Measurements from ENCODE around the gene TOP3A. TPM values are rescaled to one million over a fixed set of nuclear protein-coding genes. Genes with fewer than 3 reads are reported as not detected.

The TOP3A gene
- total RNA-seq, 1 experiment from 2014 or later = 48.8 TPM

GRCh38 chr17:18250259-18250658 lies 64.5 kb downstream of the TOP3A start (continued):
- TF ChIP-seq EZH2 (IDR thresholded peaks at IDR 0.05) (no peak), TCF7L2 (IDR thresholded peaks at IDR 0.05; ENCODE audit: borderline replicate concordance, extremely low read depth, insufficient read depth, insufficient read length) (no peak), ATF3 (IDR thresholded peaks at IDR 0.05) (no peak), ELF1 (IDR thresholded peaks at IDR 0.05; ENCODE audit: borderline replicate concordance, low read depth) (no peak), SIN3A (IDR thresholded peaks at IDR 0.05; ENCODE audit: low read depth) (no peak), CEBPB (IDR thresholded peaks at IDR 0.05; ENCODE audit: low read depth) (no peak), ZNF274 (IDR thresholded peaks at IDR 0.05; ENCODE audit: low read depth, low read length) (no peak), POLR2AphosphoS5 (IDR thresholded peaks at IDR 0.05; ENCODE audit: low read depth, low read length) (no peak), MAX (IDR thresholded peaks at IDR 0.05) (no peak), SRF (IDR thresholded peaks at IDR 0.05; ENCODE audit: low read depth) (no peak), POLR2A (IDR thresholded peaks at IDR 0.05; ENCODE audit: borderline replicate concordance, extremely low read depth, insufficient read depth, insufficient read length) (no peak), RAD21 (IDR thresholded peaks at IDR 0.05; ENCODE audit: low read depth) (no peak), EGR1 (IDR thresholded peaks at IDR 0.05; ENCODE audit: low read depth) (no peak), JUND (IDR thresholded peaks at IDR 0.05) (no peak), SP1 (IDR thresholded peaks at IDR 0.05; ENCODE audit: low read depth) (no peak)

GRCh38 chr17:18248811-18249210 lies 66.0 kb downstream of the TOP3A start:
- intact Hi-C loops (cut with micrococcal nuclease) = loop anchor here (1.0 kb wide), 1 partner anchor 72 kb away; no protein-coding TSS in a partner anchor
- no peak overlapping the region for H3K9ac ChIP-seq (ENCODE audit: low read length)
- H3K4me2 ChIP-seq (ENCODE audit: low read length) = no peak overlapping the region
- no TSS peak for BruUV-seq (replicated peaks)
- no peaks in the 10 kb centered on the region for H3K79me2 ChIP-seq (ENCODE audit: insufficient read depth, low read length)
- no peaks in the 10 kb centered on the region for H3K9me2 ChIP-seq (ENCODE audit: insufficient read depth)
- ChIA-PET RAD21 (ENCODE audit: low non-redundant PET in 1 of 2, low total read pairs in 2 of 2, uncharacterized antibody in 2 of 2, unreplicated experiment in 2 of 2) (no interaction called here), POLR2A (no interaction called here), CTCF (interaction anchor here (0.5 to 1.3 kb wide), 3 partner anchors 72 to 119 kb away, joined by 3 to 5 read pairs (median 3); no protein-coding TSS in a partner anchor)
- H4K20me1 ChIP-seq (ENCODE audit: insufficient read depth) = peaks cover 6% of the 10 kb centered on the region; the same call in 1 of the 2 replicates
- H3K4me3 ChIP-seq (replicated peaks in 1 of 2; ENCODE audit: low read depth in 1 of 2, low read length in 2 of 2) = no peak overlapping the region
- no peak overlapping the region for H2AFZ ChIP-seq (ENCODE audit: low read depth, low read length, poor library complexity, severe bottlenecking)
- peaks cover 20 to 53% of the 10 kb centered on the region in 2 experiments for H3K36me3 ChIP-seq (ENCODE audit: control insufficient read depth in 1 of 2, insufficient read depth in 2 of 2, low read length in 2 of 2)
- H3K27ac ChIP-seq (ENCODE audit: low read depth, low read length) = peak overlapping the region; percentile 19; the same call in 1 of the 2 replicates
- H3K9me3 ChIP-seq (ENCODE audit: control insufficient read depth in 1 of 2, insufficient read depth in 1 of 2, low read depth in 1 of 2, low read length in 2 of 2) = no peaks in the 10 kb centered on the region
- no peaks in the 10 kb centered on the region for H3K27me3 ChIP-seq (ENCODE audit: insufficient read depth, low read length)
- DNase-seq (ENCODE audit: low read depth, low spot score) = no peak
- ATAC-seq = no peak
- H3K4me1 ChIP-seq (ENCODE audit: control insufficient read depth in 1 of 2, insufficient read depth in 2 of 2, low read length in 2 of 2) = peaks cover 0 to 12% of the 10 kb centered on the region in 2 experiments; a peak in 2 of 4 replicates
- TF ChIP-seq ZBTB33 (IDR thresholded peaks at IDR 0.05; ENCODE audit: extremely low read depth, insufficient replicate concordance, low read length) (no peak), CTCF (IDR thresholded peaks at IDR 0.05 in 2 of 3, conservative IDR thresholded peaks at IDR 0.05 in 1 of 3; ENCODE audit: borderline replicate concordance in 1 of 3, insufficient read depth in 1 of 3, low read depth in 2 of 3, low read length in 2 of 3) (no peak), EGR1 (IDR thresholded peaks at IDR 0.05; ENCODE audit: low read depth) (no peak), FOSL1 (IDR thresholded peaks at IDR 0.05; ENCODE audit: low read depth) (no peak), POLR2A (IDR thresholded peaks at IDR 0.05; ENCODE audit: borderline replicate concordance, extremely low read depth, insufficient read depth, insufficient read length) (no peak), REST (IDR thresholded peaks at IDR 0.05; ENCODE audit: low read depth) (no peak)
